Gastroesophageal sphincter (tissue), 4 donors: ENCODE results near the gene GCC2. TPM values are rescaled to one million over a fixed set of nuclear protein-coding genes. Genes with fewer than 3 reads are reported as not detected.
A peak's percentile ranks its signal among the peaks of the same experiment; 100 is the strongest.
"Not testable (repeated sequence)": the region's sequence is repeated elsewhere in the genome, so short reads cannot be mapped to it uniquely, and the experiment has no call there.

Experiments used
- ATAC-seq: fragments of 150-250 bp; one replicate; pipeline ENCODE4 v1.9.1; 2016; ENCODE audit warnings: mild to moderate bottlenecking, moderate library complexity
- H3K27ac ChIP-seq, 4 donors: fragments of 200-600 bp; sonication (generic) in 3 of 4; 1 replicate in 3 of 4; 2 replicates in 1 of 4; pipeline ENCODE4 v1.5.1; 2016 to 2019
- H3K27me3 ChIP-seq: fragments of 200-600 bp; sonication (generic); one replicate; pipeline ENCODE4 v1.5.1; 2019
- H3K36me3 ChIP-seq, 2 donors: fragments of 200-600 bp; sonication (generic); one replicate each; pipeline ENCODE4 v1.5.1; 2019; ENCODE audit warnings: control low read depth in 1 of 2
- H3K4me1 ChIP-seq, 3 donors: fragments of 200-600 bp; sonication (generic); 1 replicate in 2 of 3; 2 replicates in 1 of 3; pipeline ENCODE4 v1.5.1; 2016 to 2019; ENCODE audit warnings: control low read depth in 2 of 3
- H3K4me3 ChIP-seq, 2 donors: fragments of 200-600 bp; sonication (generic); one replicate each; pipeline ENCODE4 v1.5.1; 2019; ENCODE audit warnings: mild to moderate bottlenecking in 1 of 2, moderate library complexity in 1 of 2
- H3K9me3 ChIP-seq, 3 donors: fragments of 200-600 bp; sonication (generic); one replicate each; pipeline ENCODE4 v1.5.1; 2017 to 2019; ENCODE audit warnings: control low read depth in 2 of 3
- EP300 ChIP-seq: sonication (generic); formaldehyde crosslinking; IDR thresholded peaks from one replicate; pipeline ENCODE4 v1.6.1; 2017; ENCODE audit warnings: antibody characterized with exemption, mild to moderate bottlenecking
- POLR2A ChIP-seq, 2 donors: fragments of 450-650 bp; IDR thresholded peaks; one replicate each; pipeline ENCODE4 v1.6.1; 2017; ENCODE audit warnings: antibody characterized with exemption in 2 of 2, mild to moderate bottlenecking in 2 of 2, moderate library complexity in 1 of 2
- POLR2AphosphoS5 ChIP-seq: sonication (generic); formaldehyde crosslinking; IDR thresholded peaks from one replicate; pipeline ENCODE4 v1.6.1; 2017; ENCODE audit warnings: antibody characterized with exemption
- WGBS, 2 donors: methylation state at CpG; one replicate each; pipeline ENCODE4 v1.1.5; 2018; ENCODE audit warnings: low coverage in 1 of 2; 5-methylcytosine and 5-hydroxymethylcytosine counted together
- total RNA-seq, 4 donors: library from RNA; depleted of rRNA; stranded (reverse); fragments of >200 nt; gene quantifications; one replicate each; pipeline ENCODE4 v1.1.0, GENCODE V29; 2016
- TF ChIP-seq, protein P1 (sequence below), 4 experiments: fragments of 200-600 bp in 2 of 4; fragments of 450-650 bp in 2 of 4; sonication (generic) in 1 of 4; IDR thresholded peaks; one replicate each; pipeline ENCODE4 v1.5.1; 2017 to 2019; ENCODE audit warnings: antibody characterized with exemption in 4 of 4, mild to moderate bottlenecking in 2 of 4, moderate library complexity in 2 of 4

Gene GCC2
- total RNA-seq, 4 donors from 2014 or later = 24.0 to 41.6 (median 33.4) TPM

DNA sequence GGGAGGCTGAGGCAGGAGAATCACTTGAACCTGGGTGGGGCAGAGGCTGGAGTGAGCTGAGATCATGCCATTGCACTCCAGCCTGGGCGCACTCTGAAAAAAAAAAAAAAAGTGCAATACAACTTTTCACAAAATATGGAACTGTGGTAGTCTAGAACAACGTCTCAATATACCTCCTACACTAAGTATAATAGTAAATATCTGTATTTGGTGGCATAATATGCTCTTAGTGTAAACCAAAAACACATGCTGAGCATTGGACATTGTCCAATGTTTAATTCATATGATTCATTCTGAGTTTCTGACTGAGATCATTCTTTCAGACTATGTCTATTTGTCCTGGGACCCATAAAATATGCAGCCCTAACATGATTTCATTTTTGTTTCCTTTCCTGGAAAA is 65.5 kb downstream of the GCC2 start:
- not testable (repeated sequence) for ATAC-seq, H3K4me1 ChIP-seq, H3K27ac ChIP-seq, H3K36me3 ChIP-seq, H3K27me3 ChIP-seq, H3K9me3 ChIP-seq, H3K4me3 ChIP-seq
- WGBS, 2 donors = 50% methylated on average over 2 of the region's 2 CpGs; no CpG with 5 or more reads in 1 of the 2 donors

DNA sequence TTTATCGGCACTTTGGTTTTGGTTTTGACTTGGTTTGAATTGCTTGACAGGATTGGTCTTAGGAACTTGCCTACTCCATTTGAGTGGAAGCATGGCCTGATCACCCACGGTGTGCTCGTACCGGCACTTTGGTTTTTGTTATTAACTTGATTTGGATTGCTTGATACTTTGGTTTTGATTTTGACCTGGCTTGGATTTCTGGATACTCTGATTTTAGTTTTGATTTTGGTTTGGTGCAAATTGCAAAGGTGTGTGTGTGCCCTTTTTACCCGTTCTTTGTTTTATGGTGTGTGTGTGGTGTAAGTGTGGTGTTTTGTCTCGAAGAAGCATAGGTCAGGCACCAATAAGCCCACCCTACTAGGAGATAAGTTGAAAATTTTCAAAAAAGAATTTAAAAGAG is 75.7 kb downstream of the GCC2 start:
- H3K9me3 ChIP-seq, H3K27me3 ChIP-seq, ATAC-seq, H3K4me1 ChIP-seq, H3K4me3 ChIP-seq, H3K36me3 ChIP-seq, H3K27ac ChIP-seq: not testable (repeated sequence)
- WGBS, 2 donors = no CpG with 5 or more reads among the region's 6 CpGs

DNA sequence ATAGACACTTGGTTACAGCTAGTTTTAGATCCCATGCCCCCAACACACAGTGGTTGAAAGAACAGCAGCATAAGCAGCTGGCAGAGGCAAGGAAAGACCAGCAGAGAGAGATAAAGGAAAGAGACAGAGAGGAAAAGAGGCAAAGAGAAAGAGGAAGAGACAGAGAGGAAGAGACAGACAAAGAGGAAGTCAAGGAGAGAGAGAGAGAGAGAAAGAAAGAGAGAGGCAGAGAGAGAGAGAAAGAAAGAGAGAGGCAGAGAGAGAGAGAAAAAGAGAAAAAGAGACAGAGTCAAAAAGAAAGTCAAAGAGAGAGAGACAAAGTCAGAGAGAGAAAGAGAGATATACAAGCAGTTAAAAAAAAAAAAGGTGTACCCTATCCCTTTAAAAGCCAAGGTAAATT is 76.3 kb downstream of the GCC2 start:
- not testable (repeated sequence) for H3K27ac ChIP-seq, ATAC-seq, H3K27me3 ChIP-seq

GRCh38 chr2:108531674-108532055 is 82.7 kb downstream of the GCC2 start:
- no peak for ATAC-seq
- Histone ChIP-seq H3K36me3 (no peaks in the 10 kb centered on the region), H3K27ac (no peak overlapping the region), H3K4me3 (no peak overlapping the region), H3K27me3 (no peaks in the 10 kb centered on the region), H3K4me1 (peaks cover 0 to 26% (median 4%) of the 10 kb centered on the region in 3 donors), H3K9me3 (no peaks in the 10 kb centered on the region)
- 93% methylated on average over 5 of the region's 5 CpGs; no CpG with 5 or more reads in 1 of the 2 donors for WGBS, 2 donors
- TF ChIP-seq, protein P1, sequence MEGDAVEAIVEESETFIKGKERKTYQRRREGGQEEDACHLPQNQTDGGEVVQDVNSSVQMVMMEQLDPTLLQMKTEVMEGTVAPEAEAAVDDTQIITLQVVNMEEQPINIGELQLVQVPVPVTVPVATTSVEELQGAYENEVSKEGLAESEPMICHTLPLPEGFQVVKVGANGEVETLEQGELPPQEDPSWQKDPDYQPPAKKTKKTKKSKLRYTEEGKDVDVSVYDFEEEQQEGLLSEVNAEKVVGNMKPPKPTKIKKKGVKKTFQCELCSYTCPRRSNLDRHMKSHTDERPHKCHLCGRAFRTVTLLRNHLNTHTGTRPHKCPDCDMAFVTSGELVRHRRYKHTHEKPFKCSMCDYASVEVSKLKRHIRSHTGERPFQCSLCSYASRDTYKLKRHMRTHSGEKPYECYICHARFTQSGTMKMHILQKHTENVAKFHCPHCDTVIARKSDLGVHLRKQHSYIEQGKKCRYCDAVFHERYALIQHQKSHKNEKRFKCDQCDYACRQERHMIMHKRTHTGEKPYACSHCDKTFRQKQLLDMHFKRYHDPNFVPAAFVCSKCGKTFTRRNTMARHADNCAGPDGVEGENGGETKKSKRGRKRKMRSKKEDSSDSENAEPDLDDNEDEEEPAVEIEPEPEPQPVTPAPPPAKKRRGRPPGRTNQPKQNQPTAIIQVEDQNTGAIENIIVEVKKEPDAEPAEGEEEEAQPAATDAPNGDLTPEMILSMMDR (IDR thresholded peaks at IDR 0.05) = no peak
- TF ChIP-seq POLR2A (IDR thresholded peaks at IDR 0.05) = no peak
- TF ChIP-seq POLR2AphosphoS5 = no peak
- TF ChIP-seq EP300 = no peak

More for the DNA sequence above, 76.3 kb downstream of the GCC2 start:
- H3K4me1 ChIP-seq, H3K36me3 ChIP-seq, H3K9me3 ChIP-seq, H3K4me3 ChIP-seq: not testable (repeated sequence)

GRCh38 chr2:108533832-108534583 is 85.0 kb downstream of the GCC2 start, which contains the start of gene LIMS1:
LIMS1 (plus strand) TSS chr2:108534470; CDS start chr2:108534563, 93 bp downstream.
- 8% methylated on average over 4 of the region's 87 CpGs; no CpG with 5 or more reads in 1 of the 2 donors for WGBS, 2 donors
- TF ChIP-seq, protein P1 (IDR thresholded peaks at IDR 0.05) = peak in 1 of 4 experiments; percentile 44
- peak; percentile 68 to 80 for TF ChIP-seq POLR2A (IDR thresholded peaks at IDR 0.05)
- peak; percentile 74 for TF ChIP-seq POLR2AphosphoS5
- no peak for TF ChIP-seq EP300
- Histone ChIP-seq H3K27ac (peak within 1 kb of the TSS; percentile 72 to 98 (median 96)), H3K9me3 (no peaks in the 10 kb centered on the region), H3K4me1 (peaks cover 0 to 47% (median 6%) of the 10 kb centered on the region in 3 donors), H3K36me3 (no peaks in the 10 kb centered on the region), H3K27me3 (no peaks in the 10 kb centered on the region), H3K4me3 (peak within 1 kb of the TSS; percentile 53 to 74)
- ATAC-seq = peak; percentile 95

DNA sequence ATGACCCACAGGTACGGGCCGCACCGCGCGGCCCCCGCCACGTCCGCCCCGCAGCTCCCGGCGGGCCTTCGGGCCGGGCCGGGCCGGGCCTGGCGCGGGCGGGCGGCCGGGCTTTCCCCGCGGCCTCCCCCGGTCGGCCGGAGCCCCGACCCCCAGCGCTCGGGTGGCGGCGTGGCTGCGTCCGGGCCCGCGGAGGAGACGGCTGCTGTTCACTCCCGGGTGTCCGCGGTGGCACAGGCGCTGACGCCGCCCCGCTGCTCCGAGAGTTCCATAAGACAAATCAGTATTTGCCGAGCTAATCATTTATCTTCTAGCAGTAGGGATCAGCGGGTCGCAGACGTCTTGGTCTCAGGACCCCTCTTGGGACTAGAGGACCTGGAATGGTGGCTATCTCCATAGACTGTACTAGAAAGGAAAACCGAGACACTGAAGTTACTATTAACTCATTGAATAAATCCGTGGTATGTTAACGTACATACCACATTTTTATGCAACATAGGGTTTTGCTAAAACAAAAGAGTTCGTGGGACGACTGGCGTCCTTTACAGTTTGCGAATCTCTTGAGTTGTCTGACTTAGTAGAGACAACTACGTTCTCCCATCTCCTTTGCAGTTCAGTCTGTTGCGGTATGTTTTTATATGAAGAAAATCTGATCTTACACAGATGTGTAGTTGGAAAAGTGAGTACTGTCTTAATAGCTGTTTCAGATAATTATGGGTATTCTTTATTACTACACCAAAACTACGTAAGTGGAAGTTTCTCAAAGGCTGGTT is 85.8 kb downstream of the GCC2 start:
- Histone ChIP-seq H3K27ac (peak overlapping the region; percentile 72 to 98 (median 96)), H3K4me3 (peak overlapping the region; percentile 53 to 74), H3K4me1 (peaks cover 0 to 49% (median 6%) of the 10 kb centered on the region in 3 donors), H3K9me3 (no peaks in the 10 kb centered on the region), H3K27me3 (no peaks in the 10 kb centered on the region), H3K36me3 (no peaks in the 10 kb centered on the region)
- no peak for TF ChIP-seq POLR2AphosphoS5
- no peak for TF ChIP-seq EP300
- TF ChIP-seq, protein P1 (IDR thresholded peaks at IDR 0.05) = no peak
- TF ChIP-seq POLR2A (IDR thresholded peaks at IDR 0.05) = no peak
- 0 to 1% methylated on average over 2 to 11 of the region's 57 CpGs for WGBS, 2 donors
- peak; percentile 56 for ATAC-seq
